HFFc6 (cell line): Measurements from ENCODE around the gene NTF4. TPM values are rescaled to one million over a fixed set of nuclear protein-coding genes. Genes with fewer than 3 reads are reported as not detected.

Experiments used
- DNase-seq: peaks from one replicate; pipeline ENCODE4 v3.0.0-alpha.2; 2018
- H3K27ac Mint-ChIP-seq: 2 replicates; pipeline ENCODE4 v1.8.0; 2020; ENCODE audit warnings: mild to moderate bottlenecking, mixed read lengths
- H3K27me3 Mint-ChIP-seq: 2 replicates; pipeline ENCODE4 v1.8.0; 2021; ENCODE audit warnings: mild to moderate bottlenecking, moderate library complexity, mixed read lengths; ENCODE audit not compliant: insufficient read depth
- H3K36me3 Mint-ChIP-seq: 2 replicates; pipeline ENCODE4 v1.8.0; 2021; ENCODE audit warnings: low read depth, mixed read lengths
- H3K4me1 Mint-ChIP-seq: 2 replicates; pipeline ENCODE4 v1.8.0; 2020; ENCODE audit warnings: low read depth, mixed read lengths
- H3K4me3 Mint-ChIP-seq: 2 replicates; pipeline ENCODE4 v1.8.0; 2020; ENCODE audit warnings: mild to moderate bottlenecking, moderate library complexity, mixed read lengths
- H3K9me3 Mint-ChIP-seq: 2 replicates; pipeline ENCODE4 v1.8.0; 2020; ENCODE audit warnings: mild to moderate bottlenecking, mixed read lengths
- total RNA-seq, 6 experiments: library from RNA; stranded (reverse); fragmentation: NEBNext Ultra II Directional; extraction: Animal tissue kit (Norgen Biotek cat#: 25700); gene quantifications; 2 replicates in 1 of 6; 3 replicates in 5 of 6; pipeline ENCODE4 v1.2.3, GENCODE V29; 2021
- TF ChIP-seq, protein P1 (sequence below): fragments of 200-600 bp; sonication (generic); IDR thresholded peaks from 2 replicates; pipeline ENCODE4 v1.5.0; 2021; ENCODE audit warnings: antibody characterized with exemption, mild to moderate bottlenecking

Gene NTF4
- total RNA-seq, 6 experiments from 2014 or later = 0.82 to 1.5 (median 1.1) TPM; not detected in 2

- Mint-ChIP-seq H3K4me1 (peaks cover 8% of the 10 kb centered on the region; the same call in 1 of the 2 replicates), H3K27ac (no peak overlapping the region), H3K36me3 (peaks cover 42% of the 10 kb centered on the region), H3K9me3 (no peaks in the 10 kb centered on the region), H3K27me3 (peaks cover 8% of the 10 kb centered on the region), H3K4me3 (no peak overlapping the region)
- no peak for DNase-seq
- TF ChIP-seq, protein P1, sequence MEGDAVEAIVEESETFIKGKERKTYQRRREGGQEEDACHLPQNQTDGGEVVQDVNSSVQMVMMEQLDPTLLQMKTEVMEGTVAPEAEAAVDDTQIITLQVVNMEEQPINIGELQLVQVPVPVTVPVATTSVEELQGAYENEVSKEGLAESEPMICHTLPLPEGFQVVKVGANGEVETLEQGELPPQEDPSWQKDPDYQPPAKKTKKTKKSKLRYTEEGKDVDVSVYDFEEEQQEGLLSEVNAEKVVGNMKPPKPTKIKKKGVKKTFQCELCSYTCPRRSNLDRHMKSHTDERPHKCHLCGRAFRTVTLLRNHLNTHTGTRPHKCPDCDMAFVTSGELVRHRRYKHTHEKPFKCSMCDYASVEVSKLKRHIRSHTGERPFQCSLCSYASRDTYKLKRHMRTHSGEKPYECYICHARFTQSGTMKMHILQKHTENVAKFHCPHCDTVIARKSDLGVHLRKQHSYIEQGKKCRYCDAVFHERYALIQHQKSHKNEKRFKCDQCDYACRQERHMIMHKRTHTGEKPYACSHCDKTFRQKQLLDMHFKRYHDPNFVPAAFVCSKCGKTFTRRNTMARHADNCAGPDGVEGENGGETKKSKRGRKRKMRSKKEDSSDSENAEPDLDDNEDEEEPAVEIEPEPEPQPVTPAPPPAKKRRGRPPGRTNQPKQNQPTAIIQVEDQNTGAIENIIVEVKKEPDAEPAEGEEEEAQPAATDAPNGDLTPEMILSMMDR = no peak
These were observed 38.9 kb upstream of the NTF4 start for GRCh38 chr19:49103331-49104085.

GRCh38 chr19:49102303-49102702 is 37.7 kb upstream of the NTF4 start:
- TF ChIP-seq, protein P1 = no peak

GRCh38 chr19:49101160-49101559 is 36.5 kb upstream of the NTF4 start:
- Mint-ChIP-seq H3K9me3 (no peaks in the 10 kb centered on the region), H3K36me3 (peaks cover 34% of the 10 kb centered on the region), H3K27ac (no peak overlapping the region), H3K27me3 (peaks cover 6% of the 10 kb centered on the region), H3K4me3 (no peak overlapping the region), H3K4me1 (peaks cover 8% of the 10 kb centered on the region)
- TF ChIP-seq, protein P1 = no peak
- no peak for DNase-seq

More at GRCh38 chr19:49102303-49102702, 37.7 kb upstream of the NTF4 start:
- Mint-ChIP-seq H3K27ac (no peak overlapping the region), H3K4me1 (peaks cover 12% of the 10 kb centered on the region), H3K27me3 (peaks cover 10% of the 10 kb centered on the region), H3K36me3 (peaks cover 44% of the 10 kb centered on the region), H3K4me3 (no peak overlapping the region), H3K9me3 (no peaks in the 10 kb centered on the region)
- no peak for DNase-seq

GRCh38 chr19:49098795-49099194 is 34.2 kb upstream of the NTF4 start:
- TF ChIP-seq, protein P1 = no peak
- DNase-seq = no peak
- Mint-ChIP-seq H3K27ac (no peak overlapping the region; the same call in 1 of the 2 replicates), H3K9me3 (no peaks in the 10 kb centered on the region), H3K4me1 (peaks cover 8% of the 10 kb centered on the region), H3K4me3 (no peak overlapping the region), H3K27me3 (peaks cover 2% of the 10 kb centered on the region; the same call in 1 of the 2 replicates), H3K36me3 (peaks cover 36% of the 10 kb centered on the region; the same call in 1 of the 2 replicates)

- H3K27ac Mint-ChIP-seq = peak overlapping the region; percentile 49; the same call in 1 of the 2 replicates
- DNase-seq = peak; percentile 76
- TF ChIP-seq, protein P1 = peak; percentile 100
- H3K4me3 Mint-ChIP-seq = no peak overlapping the region
- peaks cover 36% of the 10 kb centered on the region; the same call in 1 of the 2 replicates for H3K36me3 Mint-ChIP-seq
- H3K27me3 Mint-ChIP-seq = peaks cover 2% of the 10 kb centered on the region; the same call in 1 of the 2 replicates
- peaks cover 8% of the 10 kb centered on the region for H3K4me1 Mint-ChIP-seq
- no peaks in the 10 kb centered on the region for H3K9me3 Mint-ChIP-seq
These were observed 33.1 kb upstream of the NTF4 start for GRCh38 chr19:49097453-49098288.
